ENCODE results near the gene TMEM109.

Gene TMEM109

GRCh38 chr11:60925868-60926267 lies 11.9 kb downstream of the TMEM109 start:
- no peak for DNase-seq (ENCODE audit: low read depth in 2 of 2)

- DNase-seq (ENCODE audit: low read depth in 2 of 2): no peak
Measured at GRCh38 chr11:60926500-60926899, 12.5 kb downstream of the TMEM109 start.

- DNase-seq (ENCODE audit: low read depth in 2 of 2): no peak
Measured at GRCh38 chr11:60927061-60927592, 13.2 kb downstream of the TMEM109 start.

- no peak for DNase-seq (ENCODE audit: low read depth in 2 of 2)
Measured at GRCh38 chr11:60927600-60927999, 13.6 kb downstream of the TMEM109 start.

- no peak for DNase-seq (ENCODE audit: low read depth in 2 of 2)
Measured at GRCh38 chr11:60928563-60929001, 14.6 kb downstream of the TMEM109 start.

GRCh38 chr11:60929764-60930163 lies 15.8 kb downstream of the TMEM109 start:
- no peak for DNase-seq (ENCODE audit: low read depth in 2 of 2)

- DNase-seq (ENCODE audit: low read depth in 2 of 2): no peak
Measured at GRCh38 chr11:60930394-60930793, 16.4 kb downstream of the TMEM109 start.

GRCh38 chr11:60931917-60932316 lies 18.0 kb downstream of the TMEM109 start:
- no peak for DNase-seq (ENCODE audit: low read depth in 2 of 2)

GRCh38 chr11:60932605-60933356 lies 18.8 kb downstream of the TMEM109 start:
- no peak for DNase-seq (ENCODE audit: low read depth in 2 of 2)

- no peak for DNase-seq (ENCODE audit: low read depth in 2 of 2)
Measured at GRCh38 chr11:60933416-60934123, 19.6 kb downstream of the TMEM109 start.

GRCh38 chr11:60934124-60934789 lies 20.3 kb downstream of the TMEM109 start:
- DNase-seq (ENCODE audit: low read depth in 2 of 2): no peak

- no peak for DNase-seq (ENCODE audit: low read depth in 2 of 2)
Measured at GRCh38 chr11:60934790-60935605, 21.0 kb downstream of the TMEM109 start.

GRCh38 chr11:60935676-60936442 lies 21.9 kb downstream of the TMEM109 start:
- no peak for DNase-seq (ENCODE audit: low read depth in 2 of 2)

- DNase-seq (ENCODE audit: low read depth in 2 of 2): no peak
Measured at GRCh38 chr11:60936467-60937143, 22.6 kb downstream of the TMEM109 start.

- DNase-seq (ENCODE audit: low read depth in 2 of 2): no peak
Measured at GRCh38 chr11:60937144-60937527, 23.2 kb downstream of the TMEM109 start.

- no peak for DNase-seq (ENCODE audit: low read depth in 2 of 2)
Measured at GRCh38 chr11:60937811-60938210, 23.9 kb downstream of the TMEM109 start.

- DNase-seq (ENCODE audit: low read depth in 2 of 2): no peak
Measured at GRCh38 chr11:60938500-60938899, 24.5 kb downstream of the TMEM109 start.

GRCh38 chr11:60939301-60939700 lies 25.3 kb downstream of the TMEM109 start:
- DNase-seq (ENCODE audit: low read depth in 2 of 2): no peak

- no peak for DNase-seq (ENCODE audit: low read depth in 2 of 2)
Measured at GRCh38 chr11:60939855-60940254, 25.9 kb downstream of the TMEM109 start.

Measured in stimulated activated CD8-positive, alpha-beta memory T cell treated with anti-CD3 and anti-CD28 coated beads, Interleukin-7, amount 100 ng/mL, for 4 hours (primary cell).